Activated CD8-positive, alpha-beta memory T cell treated with anti-CD3 and anti-CD28 coated beads for 1 hour (primary cell): ENCODE measurements around the gene MYLK4.

ENCODE experiments used
- DNase-seq, 2 donors: peaks; one replicate each; pipeline ENCODE4 v3.0.0-alpha.2; 2020; ENCODE audit warnings: low read depth in 1 of 2; ENCODE audit errors: extremely low read depth in 1 of 2

MYLK4 gene

DNA sequence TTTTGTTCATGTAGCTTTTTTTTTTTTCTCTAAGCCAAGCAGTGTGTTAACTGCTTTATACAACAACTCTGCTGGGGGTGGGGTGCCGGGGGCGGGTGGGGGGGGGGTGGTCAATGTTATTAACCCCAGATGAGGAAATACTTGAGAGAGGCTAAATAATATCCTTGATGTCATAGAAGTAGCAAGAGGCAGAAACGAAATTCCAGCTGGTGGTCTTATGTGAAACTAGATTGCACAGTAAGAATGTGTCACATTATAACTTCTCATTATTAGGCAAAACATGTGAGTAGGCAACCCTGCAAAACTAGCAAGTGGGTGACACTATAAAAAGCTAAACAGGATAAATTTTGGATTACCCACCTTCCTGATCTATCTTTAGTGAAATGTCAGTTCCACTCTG is 12.8 kb downstream of the MYLK4 start:
- no peak for DNase-seq

DNA sequence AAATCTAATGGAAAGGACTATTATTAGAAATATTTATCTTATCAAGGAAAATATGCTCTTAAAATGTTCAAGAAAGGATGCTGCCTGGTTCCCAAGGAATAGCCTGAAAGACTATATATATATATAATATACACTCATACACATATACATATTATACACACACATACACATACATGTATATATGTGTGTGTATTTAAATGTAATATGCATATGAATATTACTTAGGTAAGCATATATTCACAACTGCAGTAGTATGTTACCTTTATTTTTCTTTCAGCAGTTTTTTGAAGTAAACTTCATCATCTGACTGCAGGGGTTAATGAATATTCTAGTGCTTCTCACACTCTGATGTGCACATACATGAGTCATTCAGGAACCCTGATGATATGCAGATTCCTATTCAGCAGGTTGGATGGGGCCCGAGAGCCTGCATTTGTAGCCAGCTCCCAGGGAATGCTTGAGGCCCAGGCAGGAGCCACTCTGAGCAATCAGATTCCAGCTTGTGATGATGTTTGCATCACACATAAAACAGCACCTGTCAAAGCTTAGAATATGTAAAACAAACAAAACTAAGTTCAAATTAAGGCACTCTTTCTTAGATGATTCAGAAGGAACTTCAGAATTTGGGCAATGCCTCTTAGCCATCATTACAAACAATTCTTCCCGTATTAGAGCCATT is 16.1 kb downstream of the MYLK4 start:
- DNase-seq, result no peak

DNA sequence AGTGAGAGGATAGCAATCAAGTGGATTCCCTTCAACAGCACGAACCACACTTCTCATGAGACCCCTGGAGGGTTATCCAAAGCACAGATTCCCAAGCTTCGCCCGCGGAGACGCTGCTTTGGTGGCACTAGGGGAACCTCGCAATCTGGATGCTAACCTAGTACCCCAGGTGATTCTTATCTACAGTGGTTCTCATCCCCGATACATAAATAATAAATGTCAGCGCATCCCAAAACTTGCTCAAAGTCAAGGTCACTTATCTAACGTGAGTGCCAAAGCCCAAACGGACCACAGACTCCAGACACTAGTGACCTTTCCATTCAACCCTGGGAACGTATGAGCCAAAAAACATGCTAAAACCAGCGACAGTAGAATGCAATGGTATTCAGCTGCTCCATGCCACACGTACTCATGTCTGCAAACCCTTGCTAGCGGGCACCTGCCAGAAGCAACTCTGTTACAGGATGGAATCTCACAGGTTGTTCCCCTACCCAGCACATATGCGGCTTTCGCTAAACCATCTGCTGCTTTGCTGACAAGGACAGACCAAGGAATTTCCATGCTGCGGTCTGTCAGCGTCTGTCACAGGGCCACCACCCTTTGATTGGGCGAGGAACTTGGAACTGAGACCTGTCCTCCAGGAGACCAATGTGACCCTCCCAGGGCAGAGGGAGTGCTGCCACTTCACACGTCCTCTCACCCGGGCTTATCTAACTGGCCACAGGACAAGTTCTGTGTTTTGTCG is 16.8 kb downstream of the MYLK4 start:
- DNase-seq, result no peak

DNA sequence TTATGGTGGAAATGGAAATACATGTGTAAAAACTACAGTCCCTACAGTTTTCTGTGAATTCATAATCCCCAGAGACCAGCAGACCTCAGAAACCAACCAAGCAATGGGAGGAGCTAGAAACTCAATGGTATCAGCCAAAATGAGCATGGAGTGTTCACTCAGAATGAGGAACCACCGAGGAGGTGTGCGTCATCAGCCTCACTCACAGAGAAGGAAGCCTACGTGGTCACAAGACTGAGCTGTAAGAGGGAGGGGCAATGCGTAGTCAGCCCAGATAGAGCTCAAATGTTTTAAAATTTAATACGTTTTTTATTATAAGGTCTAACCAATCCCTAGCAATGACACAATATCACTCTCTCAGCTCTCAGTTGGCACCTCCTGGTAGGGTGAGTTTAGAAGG is 17.4 kb downstream of the MYLK4 start:
- DNase-seq, result no peak

DNA sequence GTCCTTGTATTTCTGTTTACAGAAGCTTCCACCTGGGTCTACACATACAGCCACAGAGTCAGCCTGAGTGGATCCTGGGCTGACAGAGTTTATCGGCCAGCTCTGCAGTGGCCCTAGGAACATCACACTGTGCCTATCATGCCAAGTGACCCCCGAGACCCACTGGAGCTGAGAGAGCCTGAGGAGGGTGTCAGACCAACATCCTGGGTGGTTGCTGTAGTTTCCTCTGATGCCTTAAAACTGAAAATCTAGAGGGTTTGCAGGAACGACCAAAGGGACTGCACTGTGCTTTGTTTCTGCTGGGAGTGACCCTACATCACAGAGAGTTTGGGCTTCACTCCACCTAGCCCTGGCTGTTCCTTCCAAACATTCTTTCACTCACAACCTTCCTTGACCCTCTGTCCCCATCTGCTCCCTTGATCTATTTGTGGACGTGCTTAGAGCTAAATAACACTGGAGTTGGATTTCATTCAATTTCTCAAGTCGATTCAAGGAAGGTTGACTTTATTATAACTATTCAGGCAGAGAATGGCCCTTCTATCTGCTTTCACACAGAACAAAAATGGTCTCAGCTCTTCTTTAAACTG is 18.1 kb downstream of the MYLK4 start:
- no peak for DNase-seq

DNA sequence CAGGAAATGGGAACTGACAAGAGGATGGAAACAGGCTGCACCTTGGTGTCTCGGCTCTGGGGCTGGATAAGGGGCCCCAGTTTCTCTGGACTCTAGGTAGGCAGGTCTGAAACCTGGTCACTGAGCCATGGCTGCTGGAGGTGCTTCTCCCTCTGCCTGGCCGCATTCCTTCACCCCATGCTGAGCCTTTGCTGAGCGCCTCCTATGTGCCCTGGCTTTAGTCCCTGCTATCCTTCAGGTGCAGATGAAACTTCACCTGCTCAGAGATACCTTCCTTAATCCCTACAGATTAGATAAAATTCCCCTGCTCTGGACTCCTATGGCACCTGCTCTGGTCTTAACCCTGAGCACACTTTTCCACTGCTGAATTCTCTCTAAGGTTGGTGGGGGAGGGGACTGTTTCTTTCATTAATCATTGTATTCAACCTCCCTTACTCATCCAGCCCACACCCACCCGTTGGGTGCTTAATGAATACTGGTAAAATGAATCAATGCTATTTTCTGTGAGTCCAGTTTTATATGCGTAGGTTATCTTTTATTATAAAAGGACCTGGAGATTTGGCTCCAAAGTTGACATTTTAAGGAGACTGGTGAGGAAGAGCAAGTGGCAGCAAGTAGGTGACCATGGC is 19.3 kb downstream of the MYLK4 start:
- DNase-seq, result no peak

DNA sequence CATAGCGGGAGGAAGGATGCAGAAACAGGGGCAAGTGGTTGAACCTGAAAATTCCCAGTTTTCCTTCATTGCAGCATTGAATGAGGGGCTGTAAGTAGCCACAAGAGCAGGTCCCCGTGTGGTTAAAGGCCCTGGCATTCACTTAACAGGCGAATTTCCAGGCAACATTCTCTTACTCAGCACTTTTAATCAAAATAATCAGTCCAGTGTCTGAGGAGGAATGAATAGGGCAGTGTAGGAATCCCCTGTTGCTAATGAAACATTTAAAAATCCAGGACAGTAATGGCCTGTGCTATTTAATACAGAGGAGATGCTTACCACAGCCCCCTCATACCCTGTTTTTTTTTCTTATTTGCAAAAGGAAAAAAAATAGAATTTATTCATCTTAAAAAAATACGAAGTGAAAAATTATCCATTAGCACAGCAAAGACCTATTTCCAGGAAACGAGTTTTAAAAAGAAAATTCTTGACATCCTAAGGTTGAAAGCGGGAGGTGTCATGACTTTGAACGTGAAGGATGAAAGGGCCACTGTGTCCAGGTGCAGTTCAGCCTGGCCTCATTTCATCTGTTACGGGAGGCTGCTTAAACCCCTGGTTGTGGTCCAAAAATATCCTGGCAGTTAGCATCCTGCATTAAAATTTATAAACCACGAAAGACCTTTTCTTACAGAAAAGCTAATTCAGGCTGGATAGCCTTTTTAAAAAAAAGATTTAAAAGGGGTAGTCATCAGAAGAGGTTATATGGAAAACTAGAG is 20.2 kb downstream of the MYLK4 start:
- no peak for DNase-seq

DNA sequence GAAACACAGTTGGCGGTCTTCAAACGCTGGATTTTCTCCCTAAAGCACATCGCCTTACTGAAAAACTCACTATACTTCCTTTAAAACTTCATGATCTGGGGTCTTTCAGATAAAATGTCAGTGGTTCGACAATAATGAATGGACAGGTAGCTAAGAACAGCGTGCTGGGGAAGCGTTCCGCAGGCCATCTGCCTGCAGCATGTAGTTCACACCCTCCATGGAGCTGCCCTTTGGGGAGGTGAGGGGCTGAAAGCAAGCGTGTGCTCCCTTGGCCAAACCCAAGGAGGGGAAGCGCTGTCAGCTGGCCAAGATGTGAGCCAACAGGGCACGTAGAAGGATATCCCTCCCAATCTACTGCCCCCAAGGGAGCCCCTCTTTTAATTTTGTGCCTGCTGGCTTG is 20.8 kb downstream of the MYLK4 start:
- no peak for DNase-seq

DNA sequence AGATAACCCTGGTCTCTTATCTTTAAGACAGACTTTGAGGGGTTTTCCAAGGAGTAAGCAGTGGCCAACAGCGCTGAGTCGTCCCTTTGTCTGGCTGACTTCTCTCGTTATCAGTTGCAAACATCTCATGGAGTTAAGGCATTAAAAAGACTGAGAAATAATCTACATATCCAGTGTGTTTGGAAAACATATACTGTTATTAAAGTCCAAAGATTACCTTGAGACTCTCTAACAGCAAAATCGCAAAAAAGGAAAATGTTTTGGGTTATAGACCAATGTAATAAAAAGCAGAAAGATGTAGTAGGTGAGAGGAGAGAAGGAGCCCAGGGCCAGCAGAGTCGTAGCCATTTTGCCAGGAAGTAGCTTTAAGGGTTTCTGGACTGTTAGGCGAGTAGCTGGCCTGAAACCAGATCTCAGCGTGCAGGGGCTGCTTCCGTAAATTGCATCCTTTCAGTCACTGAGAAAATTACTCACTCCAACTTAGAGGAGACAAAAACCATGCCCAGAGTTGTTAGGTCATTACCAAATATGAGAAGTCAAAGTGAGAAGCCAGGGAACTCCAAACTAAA is 24.6 kb downstream of the MYLK4 start:
- no peak for DNase-seq

DNA sequence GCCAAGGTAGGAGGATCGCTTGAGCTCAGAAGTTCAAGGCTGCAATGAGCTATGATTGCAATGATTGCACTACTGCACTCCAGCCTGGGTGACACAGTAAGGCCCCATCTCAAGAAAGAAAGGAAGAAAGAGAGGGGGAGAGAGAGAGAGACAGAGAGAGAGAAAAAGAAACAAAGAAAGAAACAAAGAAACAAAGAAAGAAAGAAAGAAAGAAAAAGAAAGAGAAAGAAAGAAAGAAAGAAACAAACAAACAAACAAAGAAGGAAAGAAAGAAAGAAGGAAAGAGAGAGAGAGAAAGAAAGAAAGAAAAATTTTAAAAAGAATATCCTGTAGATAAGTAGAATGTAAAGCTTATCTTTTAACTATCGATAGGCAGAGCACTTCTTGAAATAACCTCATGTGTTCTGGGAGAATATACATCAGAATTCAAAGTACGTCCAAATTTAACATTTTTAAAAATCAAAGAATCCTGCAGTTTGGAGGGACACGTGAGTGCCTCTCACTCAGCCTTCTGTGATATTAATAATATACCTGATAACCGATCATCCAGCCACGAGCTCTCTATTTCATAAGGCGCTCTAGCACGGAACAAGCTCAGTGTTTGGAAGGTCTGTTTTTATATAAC is 25.2 kb downstream of the MYLK4 start:
- no peak for DNase-seq

DNA sequence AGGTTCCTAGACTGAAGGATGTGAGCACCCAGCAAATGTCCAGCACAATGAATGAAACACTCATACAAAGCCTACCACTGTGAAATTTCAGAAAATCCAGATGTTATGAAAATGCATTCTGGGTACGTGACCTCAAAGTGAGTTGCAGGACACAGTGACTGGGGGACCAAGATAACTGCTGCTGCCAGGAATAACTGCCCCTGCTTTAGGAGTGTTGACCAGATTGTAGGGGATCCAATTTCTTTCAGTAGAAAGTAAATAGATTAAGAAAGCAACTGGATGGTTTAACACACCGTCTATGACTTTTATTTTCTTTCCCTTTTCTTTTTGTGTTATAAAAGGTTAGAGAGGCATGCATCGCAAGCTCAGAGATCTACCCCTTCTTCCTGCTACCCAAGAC is 29.5 kb downstream of the MYLK4 start:
- no peak for DNase-seq

DNA sequence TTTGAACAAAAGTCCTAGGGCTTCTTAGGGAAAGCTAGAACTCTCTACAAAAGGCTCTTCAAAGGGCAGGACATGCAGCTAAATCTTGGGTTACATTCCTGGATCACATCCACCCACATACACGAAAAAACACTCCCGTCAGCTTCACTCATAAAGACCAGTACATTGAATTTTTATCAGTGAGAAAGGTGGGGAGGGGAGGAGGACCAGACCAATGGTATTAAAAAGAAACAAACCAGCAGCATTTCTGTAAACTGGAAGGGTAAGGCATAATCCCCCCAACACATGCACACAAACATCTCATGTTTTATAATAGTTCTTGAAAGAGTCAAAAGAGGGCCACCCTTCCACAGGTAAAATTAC is 31.6 kb downstream of the MYLK4 start:
- no peak for DNase-seq

DNA sequence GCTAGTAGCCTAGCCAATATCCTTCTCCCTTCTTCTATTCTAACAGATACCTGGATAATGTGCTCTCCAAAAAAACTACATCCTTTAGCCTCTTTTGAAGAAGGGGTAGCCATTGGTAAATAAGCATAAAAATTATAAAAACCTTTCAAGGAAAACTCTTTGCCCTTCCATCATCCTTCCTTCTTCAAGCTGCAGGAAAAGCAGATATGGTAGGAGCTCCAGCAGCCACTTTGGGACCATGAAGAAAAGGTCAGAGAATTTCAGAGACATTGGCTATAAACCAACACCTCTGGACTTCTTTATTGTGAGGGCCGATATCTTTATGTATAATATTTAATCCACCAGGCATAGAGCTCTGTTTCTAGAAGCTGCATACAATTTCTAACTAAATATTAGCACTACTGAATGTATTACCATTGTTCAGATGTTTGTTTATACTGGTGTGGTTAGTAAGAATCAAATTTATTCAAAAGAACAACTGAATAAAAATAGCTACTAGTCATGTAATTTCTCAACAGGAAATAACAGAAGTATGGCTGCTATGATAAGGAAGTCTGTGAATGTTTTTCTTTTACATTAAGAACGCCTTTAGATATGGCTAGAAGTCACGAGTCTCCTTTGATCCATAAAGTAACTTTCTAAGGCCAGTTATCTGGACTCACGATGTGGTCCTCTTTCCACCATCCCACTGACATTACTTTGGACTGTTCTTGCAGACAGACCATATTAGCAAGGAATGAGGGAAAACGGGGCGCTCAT is 32.2 kb downstream of the MYLK4 start:
- DNase-seq, result no peak

DNA sequence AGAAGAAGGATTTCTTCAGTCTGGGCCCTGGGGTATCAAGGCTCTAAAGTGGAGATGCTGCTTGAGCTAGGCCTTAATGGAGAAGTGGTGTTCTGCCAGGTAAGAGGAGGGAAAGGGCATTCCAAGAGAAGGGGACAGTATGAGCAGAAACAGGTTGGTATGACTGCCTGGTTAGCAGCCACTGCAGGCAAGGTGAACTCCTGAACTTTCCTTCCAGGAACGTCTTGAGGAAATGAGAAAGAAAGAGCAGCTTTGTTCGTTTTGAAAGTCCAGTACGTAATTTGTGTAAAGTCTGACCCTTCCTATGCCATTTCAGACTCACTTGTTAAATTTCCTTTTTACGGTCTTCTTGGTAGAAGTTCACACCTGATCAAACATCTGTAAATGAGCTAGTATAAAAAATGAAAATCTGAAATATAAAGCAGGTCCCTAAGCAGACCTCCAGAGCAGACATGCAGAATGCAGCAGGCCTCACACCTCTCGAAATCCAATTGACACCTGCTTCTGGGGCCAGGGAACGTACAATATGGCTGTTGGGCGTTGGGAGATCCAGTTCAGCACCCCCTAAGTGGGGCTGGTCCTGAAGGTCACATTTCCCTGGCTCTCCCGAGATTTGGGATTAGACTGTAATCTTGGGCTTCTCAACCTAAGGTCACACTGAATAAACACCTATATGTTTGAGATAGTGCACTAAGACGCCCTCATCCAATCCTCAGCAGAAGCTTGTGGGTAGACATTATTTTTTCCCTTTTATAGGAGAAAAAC is 33.6 kb downstream of the MYLK4 start:
- DNase-seq, result no peak

DNA sequence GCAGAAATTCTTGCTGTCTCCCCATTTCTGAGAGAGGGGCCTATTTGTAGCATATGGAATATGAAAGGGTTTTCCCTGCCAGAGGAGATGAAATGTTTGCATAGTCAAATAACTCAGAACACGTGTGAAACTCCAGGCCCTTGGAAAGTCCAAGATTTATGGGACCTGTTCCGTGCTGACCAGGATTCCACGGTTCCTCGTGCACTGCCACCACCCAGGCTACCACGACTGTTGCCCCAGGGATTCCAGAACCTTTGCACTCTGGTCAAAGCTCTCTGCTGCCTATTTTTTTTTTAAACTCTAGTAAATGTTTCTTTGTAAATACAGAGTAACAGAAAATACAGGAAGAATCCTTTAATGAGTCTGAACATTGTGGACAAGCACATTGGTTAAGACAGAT is 35.0 kb downstream of the MYLK4 start:
- no peak for DNase-seq

DNA sequence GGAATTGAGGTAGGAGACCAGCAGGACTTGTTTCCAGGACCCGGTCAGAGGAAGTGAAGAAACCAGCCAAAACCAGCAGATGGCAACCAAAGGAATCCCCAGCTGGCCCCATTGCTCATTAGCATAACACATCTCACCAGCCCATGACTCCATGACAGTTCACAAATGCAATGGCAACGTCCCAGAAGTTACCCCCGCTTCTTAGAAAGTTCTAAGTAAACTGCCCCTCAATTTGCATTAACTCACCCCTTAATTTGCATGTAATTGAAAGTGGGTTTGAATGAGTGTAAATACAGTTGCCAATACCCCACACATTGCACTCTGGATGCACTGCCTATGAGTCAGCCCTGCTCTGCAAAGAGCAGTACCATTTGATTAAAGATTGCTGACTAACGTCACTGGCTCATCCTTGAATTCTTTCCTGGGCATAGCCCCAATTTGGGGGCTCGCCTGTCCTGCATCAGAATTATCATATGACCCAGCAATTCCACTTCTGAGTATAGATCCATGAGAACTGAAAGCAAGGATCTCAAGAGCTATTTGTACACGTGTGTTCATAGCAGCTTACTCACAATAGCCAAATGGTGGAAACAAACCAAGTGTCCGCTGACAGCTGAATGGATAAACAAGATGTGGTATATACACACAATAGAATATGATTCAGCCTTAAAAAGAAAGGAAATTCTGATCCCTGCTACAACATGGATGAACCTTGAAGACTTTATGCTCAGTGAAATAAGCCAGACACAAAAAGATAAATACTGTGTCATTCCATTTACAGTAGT is 36.4 kb downstream of the MYLK4 start:
- DNase-seq, result no peak

DNA sequence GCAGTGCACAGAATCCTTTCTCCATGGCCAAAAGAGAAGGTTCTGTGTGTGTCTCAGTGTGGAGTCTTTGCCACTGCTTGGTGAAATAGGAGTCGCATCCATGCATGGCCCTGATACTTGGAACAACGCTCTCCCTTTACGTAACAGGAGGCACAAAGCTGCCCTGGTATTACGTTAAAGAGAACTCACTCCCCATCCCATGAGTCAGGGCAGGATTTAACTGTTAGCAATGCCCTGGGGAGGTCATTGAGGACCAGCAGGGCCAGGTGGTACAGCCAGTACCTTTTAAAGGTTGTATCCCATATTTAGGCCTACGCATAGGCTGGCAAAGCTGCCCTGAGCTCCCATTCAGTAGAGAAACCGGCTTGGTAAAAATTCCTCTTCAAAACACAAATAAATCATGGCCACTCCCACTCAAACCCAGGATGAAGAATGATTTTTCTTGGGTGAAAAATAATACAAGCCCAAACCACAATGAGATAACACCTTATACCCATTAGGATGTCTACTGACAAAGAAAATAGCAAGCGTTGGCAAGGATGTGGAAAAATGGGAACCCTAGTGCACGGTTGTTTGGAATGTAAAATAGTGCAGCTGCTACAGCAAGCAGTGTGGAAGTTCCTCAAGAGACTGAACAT is 37.1 kb downstream of the MYLK4 start:
- no peak for DNase-seq

DNA sequence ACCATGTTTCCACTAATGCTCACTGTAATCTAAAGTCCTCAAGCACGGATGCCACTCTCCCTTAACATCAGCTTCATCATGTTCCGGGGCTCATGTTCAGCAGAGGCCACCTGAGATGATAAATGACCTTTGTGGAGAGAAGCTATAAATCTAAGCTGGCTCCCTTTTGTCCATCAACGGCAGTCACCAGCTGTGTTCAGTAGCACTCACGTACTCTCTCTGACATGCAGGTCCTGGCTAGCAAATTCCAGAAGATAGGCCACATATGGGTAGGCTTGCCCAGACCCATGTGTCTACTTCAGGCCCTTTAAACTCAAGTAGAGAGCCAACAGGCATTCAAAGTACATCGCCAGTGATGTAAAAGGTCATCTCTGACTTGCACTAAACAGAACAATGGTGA is 38.6 kb downstream of the MYLK4 start:
- no peak for DNase-seq
